ENCODE results near the gene POPDC2.
A peak's percentile ranks its signal among the peaks of the same experiment; 100 is the strongest.

Gene POPDC2

DNA sequence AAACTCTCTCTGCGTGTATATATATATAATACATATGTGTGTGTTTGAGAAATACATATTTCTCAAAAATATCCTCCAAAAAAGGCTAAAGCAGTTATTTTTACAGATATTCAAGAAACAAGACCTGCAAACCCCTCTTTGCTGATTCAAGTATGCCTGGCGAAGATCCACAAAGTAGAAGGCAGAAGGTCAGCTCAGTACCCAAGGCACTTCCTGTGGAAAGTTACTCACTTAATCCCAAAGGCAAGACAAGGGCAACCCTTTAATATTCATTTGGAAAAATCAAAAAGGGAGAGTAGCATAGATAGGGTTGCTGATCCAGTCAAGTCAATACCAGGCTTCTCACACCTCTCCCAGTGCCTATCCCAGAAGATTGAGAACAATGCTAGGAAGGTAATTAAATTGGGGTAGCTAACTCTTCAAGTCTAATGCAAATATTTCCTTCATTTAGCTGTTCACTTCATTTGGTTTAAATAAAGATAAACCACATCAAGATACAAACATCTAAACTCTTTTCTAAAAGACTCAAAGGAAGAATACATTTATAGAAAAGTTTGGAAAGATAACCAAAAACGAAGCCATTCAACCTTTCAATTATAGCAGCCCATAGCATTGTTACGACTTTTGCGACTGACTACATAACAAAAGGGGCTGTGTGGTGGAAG, 9.6 kb upstream of the POPDC2 start:
- DNase-seq (ENCODE audit: low spot score): no peak

- no peak for DNase-seq (ENCODE audit: low spot score)
These were observed 5.7 kb upstream of the POPDC2 start for GRCh38 chr3:119665954-119666559.

DNA sequence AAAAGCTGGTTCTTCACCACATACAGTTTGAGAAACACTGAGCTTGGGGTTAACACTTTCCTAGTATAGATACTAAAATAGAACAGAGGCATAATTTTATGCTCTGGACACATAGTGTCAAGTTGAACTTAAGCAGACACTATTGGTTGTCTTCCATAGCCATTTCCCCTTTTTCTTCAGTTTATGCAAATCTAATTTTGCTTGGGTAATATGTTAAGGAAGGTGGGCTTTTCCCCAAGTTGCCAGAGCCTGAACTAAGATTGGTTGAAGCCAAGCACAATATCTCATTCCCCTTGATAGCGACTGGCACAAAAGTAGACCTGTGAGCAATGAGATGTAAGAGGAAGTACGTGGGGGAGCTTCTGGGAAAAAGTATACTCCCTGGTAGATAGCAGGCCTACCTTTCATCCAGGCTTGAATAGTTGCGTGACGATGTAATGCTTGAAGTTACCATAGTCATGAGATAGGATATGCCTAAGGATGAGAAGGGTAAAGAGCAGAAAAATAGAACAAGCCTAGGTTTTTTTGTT, 4.5 kb upstream of the POPDC2 start:
- DNase-seq (ENCODE audit: low spot score): no peak

DNA sequence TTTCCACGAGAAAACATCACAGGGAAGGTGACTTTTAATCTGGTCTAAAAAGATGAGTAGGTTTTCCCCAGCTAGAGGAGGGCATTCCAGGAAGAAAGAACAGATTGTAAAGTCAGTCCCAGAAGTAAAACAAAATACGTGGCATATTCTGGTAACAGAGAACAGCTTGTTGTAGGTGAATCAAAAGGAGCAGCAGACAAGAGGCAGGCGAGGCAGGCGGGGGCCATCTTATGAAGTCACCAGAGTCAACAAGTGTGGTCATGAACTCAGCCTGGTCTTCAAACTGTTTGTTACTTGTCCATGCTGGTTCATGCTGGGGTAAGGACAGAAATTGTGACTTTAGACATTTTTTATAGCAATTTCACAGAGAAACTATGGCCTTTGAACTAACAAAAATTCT, 4.0 kb upstream of the POPDC2 start:
- DNase-seq (ENCODE audit: low spot score): no peak

- DNase-seq (ENCODE audit: low spot score): no peak
These were observed 3.5 kb upstream of the POPDC2 start for GRCh38 chr3:119663885-119664284.

DNA sequence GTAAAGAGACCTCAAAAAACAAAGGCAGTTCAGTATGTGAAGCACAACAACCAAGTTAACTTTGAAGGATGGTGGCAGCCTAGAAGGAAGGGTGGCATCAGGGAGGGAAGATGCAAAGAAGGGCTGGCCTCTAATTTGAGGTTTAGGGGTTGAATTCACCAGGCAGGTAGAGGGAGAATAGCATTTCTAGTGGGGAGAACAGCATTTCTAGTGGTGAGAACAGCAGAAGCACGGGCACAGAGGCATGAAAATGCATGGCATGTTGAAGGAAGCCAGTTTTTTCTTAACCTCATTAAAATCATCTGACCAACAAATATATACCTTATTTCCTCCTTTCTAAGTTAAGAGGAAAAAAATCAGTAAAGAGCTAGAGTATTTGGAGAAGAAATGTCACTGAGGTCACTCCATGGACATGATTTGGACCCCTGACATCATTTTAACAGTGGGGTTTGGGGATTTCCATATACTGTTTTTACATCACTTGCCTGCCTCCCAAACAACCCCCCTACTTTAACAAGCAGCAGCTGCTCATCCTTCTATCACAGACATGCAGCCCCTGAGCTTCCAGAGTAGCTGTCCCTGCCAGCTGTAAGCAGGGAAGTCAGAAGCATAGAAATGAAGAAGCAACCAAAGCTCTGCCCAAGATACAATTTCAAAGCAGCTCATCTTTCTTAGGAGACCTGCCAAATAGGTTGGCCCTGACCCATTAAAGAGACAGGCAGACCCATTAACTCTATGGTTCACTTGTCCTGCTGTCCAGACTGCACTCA, 2.4 kb upstream of the POPDC2 start:
- DNase-seq (ENCODE audit: low spot score): peak; percentile 51

DNA sequence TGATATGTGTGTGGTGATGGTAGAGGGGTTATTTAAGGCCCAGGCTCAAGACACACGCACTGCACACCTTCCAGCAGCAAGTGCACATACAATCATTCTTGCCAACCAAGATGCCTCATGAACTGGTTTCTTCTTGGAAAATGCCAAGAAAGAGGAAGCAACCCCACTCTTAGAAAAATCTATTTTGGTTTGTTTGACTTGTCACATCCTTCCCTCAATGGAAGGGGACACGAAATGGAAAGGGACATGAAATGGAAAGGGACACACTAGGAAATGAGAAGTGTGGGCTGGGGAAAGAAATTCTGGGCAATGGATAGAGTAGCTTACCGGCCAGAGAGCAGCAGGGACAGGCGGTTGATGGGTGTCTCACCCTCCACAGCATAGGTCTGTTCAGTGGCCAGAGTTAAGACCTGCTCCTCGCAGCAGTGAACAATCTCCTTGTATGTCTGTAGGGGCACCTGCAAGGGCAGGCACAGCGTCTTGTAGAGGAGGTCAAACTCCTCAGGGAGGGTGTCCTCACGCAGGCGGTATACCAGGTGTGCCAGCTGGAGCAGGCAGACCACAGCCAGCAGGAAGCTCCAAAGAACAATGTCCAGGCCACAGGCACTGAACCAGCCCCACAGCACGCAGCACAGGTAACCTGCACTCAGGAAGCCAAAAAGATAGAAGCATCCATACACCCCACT, 640 bp downstream of the POPDC2 start:
- DNase-seq (ENCODE audit: low spot score): no peak

- DNase-seq (ENCODE audit: low spot score): no peak
These were observed 1.4 kb downstream of the POPDC2 start for GRCh38 chr3:119658994-119659393.

DNA sequence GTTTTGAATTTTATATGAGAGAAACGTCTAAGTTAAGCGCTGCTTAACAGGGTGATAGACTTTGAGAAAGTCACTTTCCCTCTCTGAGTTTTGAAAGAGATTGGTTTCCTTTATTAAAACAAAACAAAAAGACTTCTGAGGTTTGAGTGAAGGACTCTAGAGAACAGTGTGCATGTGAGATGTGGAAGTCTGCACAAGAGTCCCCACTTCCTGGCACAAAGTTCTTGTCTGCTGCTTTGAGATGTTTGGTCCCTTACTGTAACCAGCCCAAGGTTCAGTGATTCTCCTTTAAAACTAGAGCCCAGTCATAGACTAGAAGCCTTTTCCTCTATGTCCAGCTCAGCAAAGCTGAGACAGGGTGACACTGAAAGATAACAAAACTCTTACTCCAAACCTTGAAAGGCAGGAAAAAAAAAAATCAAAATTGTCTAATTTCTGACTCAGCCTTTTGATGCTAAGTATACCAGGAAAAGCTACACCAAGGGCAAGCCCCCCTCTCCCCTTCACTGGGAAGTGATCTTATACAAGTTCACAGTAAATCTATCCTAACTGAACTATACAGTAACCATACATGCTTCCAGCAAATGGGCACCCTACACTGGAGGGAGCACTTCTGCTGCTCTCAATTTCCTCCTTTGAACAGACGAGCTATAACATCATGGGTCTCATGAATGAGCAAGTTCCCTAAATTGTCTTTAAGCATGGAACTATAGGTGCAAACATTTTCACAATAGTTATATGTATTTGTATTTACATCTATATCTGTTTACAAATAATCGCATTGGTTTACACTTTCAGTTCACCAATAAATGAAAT, 2.3 kb downstream of the POPDC2 start:
- DNase-seq (ENCODE audit: low spot score): no peak

DNA sequence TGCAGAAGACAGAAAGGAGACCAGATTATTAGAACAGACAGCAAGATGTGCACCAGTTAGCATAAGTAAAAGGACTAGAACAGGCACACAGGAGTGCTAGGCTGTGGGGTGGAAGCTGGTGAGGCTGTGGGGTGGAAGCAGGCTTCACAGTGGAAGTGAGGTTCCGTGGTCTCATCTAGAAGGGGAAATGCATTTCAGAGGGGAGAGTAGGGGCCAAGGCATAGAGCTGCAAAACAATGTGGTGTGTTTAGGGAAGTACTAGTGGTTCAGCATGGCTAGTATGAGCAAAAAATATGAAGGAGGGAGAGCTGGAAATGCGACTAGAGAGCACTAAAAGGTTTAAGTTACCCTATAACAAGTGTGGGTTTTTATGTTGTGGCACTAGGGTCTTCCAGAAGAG, 6.5 kb downstream of the POPDC2 start:
- no peak for DNase-seq (ENCODE audit: low spot score)

DNA sequence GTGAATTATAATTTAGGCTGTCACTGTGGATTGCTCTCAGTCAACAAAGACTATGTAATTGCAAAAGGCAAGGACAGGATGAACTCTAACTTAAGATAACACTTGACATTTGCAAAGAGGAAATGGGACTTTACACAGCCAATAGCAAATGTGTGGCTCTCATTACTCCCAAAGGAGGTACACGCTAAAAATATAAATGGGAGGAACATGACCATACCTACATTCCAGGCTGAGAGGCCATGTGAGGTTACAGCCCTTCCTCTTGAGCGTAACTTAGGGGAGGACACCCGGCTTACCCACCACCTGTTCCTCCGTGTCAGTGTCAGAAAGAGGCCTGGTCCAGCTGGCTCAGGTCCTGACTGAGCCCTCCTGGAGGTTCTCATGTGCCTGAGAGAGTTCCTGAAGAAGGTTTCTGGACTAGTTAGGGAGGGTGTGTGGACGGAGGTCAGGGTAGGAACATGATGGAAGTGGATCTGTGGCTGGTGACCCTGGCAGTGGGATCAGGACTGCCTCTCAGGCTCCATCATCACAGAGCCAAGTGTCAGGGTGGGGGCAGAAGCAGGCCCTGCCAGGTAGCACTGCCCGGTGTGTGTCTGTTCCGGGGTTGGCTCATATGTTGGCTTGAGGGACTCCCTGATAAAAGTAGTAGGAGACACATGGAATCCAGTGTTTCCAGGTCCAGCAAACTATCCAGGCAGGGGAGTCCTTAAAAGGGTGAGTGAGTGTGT, 7.9 kb downstream of the POPDC2 start:
- DNase-seq (ENCODE audit: low spot score): no peak

DNA sequence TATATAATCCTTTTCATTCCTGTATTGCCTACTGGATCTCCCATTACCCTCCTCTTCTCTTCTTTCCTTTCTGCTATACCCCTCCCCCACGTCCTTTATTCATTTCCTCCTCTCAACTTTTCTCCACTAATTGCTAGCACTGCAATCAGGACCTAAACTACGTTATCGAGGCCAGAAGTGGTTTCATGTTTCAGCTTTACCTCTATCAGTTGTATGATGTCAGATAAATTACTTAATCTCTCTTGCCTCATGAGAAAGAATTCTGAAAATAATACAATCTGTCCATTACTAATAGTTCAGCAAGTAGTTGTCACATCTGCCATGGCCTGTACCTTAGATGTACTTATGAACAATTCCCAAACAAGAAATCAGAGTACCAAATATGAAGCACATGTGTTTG, 10.6 kb downstream of the POPDC2 start:
- no peak for DNase-seq (ENCODE audit: low spot score)

- no peak for DNase-seq (ENCODE audit: low spot score)
These were observed 12.4 kb downstream of the POPDC2 start for GRCh38 chr3:119647843-119648575.

DNA sequence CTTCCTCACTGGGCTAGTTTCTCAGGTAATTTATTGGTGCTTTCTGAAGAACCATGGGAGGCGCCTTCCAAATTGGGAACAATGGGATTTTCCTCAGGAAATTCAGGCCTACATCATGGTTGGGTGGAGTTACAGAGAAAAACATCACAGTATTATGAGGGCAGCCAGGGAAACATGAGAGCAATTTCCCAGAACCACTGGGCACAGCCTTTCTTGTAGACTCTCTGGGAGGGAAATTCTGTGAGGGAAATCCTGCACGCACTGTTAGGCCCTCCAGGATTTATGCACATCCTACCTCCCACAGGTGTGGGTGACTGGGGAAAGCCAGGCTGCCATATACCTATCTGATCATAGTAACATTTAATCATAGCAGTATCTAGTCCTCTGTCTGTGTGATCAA, 13.2 kb downstream of the POPDC2 start:
- no peak for DNase-seq (ENCODE audit: low spot score)

- DNase-seq (ENCODE audit: low spot score): no peak
These were observed 14.6 kb downstream of the POPDC2 start for GRCh38 chr3:119645813-119646212.

DNA sequence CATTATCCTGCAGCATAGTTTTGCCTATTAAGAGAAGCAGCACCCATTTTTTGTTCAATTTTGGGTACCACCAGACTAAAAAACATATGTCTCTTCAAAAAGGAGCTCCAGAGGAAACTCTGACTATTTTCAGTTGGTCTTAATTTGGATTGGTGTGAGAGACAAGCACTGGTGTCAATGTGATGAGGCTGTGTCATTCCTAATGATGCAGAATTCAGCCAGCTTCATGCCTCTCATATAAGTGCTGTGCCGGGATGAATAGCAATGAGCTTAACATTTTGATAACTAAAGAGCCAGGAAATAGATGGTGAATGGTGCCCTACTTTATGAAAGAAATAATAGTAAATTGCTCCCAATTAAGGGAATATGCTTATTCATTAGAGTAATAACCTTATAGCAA, 15.9 kb downstream of the POPDC2 start:
- no peak for DNase-seq (ENCODE audit: low spot score)

DNA sequence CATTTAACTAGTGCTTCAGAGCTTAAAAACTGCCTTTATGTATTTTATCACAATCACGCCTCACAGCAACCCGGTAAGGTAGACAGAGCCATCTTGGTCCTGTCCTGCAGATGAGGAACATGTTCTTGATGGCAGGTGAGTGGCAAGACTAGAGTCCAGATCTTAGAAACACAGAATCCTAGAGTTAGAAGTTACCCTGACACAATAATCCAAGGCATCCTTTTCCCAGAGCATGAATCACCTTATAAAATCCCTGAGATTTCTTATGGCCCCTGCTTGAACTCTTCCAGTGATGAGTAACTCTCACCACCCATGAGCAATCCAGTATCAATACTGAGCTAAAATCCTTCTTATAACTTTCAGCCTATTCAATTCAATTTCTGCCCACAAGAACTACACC, 16.9 kb downstream of the POPDC2 start:
- peak; percentile 82 for DNase-seq (ENCODE audit: low spot score)

GRCh38 chr3:119642746-119643473, 17.5 kb downstream of the POPDC2 start:
- no peak for DNase-seq (ENCODE audit: low spot score)

DNA sequence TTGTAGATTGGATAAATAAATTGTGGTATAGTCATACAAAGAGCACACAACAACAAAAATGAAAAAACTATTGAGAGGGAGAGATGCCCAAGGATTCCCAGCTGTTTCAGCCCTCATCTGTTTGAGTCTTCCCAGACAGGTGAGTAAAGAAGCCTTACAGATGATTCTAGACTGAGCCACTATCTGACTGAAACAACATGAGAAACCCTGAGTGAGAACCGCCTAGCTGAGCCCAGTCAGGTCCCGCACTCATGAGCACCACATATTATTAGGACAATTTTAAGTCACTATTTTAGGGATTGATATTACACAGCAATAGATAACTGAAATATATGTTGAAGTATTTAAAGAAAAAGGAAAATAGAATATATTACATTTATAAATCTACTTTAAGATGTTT, 19.0 kb downstream of the POPDC2 start:
- no peak for DNase-seq (ENCODE audit: low spot score)

Measured in GM03348 (cell line).